ENCODE data around the gene KPNA3. TPM values are rescaled to one million over a fixed set of nuclear protein-coding genes. Genes with fewer than 3 reads are reported as not detected.

The KPNA3 gene
- polyA plus RNA-seq, 1 donor from 2014 or later: 41.7 TPM

DNA sequence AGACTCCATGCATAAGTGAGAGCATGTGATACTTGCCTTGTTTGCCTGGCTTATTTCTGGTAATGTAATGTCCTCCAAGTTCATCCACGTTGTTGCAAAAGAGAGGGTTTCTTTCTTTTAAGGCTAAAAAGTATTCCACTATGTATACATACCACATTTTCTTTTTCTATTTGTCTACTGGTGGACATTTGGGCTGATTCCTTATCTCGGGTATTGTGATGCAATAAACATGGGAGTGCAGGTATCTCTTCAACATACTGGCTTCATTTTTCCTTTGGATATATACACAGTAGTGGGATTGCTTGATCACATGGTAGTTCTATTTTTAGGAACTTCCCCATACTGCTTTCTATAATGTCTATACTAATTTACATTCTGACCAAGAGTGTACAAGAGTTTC is 51.6 kb downstream of the KPNA3 start:
- H3K9me3 ChIP-seq (ENCODE audit: low read length): no peaks in the 10 kb centered on the region
- no peaks in the 10 kb centered on the region for H3K9me2 ChIP-seq (ENCODE audit: insufficient read depth, low read length)
- H3K36me3 ChIP-seq (ENCODE audit: insufficient read depth, low read length): no peaks in the 10 kb centered on the region
- no peak overlapping the region for H3K9ac ChIP-seq (ENCODE audit: low read length)
- H3F3A ChIP-seq (ENCODE audit: insufficient read depth, low read length, poor library complexity, severe bottlenecking): no peaks in the 10 kb centered on the region
- no peak overlapping the region for H2AFZ ChIP-seq (ENCODE audit: low read depth, low read length)
- no peak overlapping the region for H3K4me2 ChIP-seq (ENCODE audit: low read length)
- TF ChIP-seq EZH2 (IDR thresholded peaks at IDR 0.05; ENCODE audit: borderline replicate concordance, insufficient read depth, low read length, poor library complexity, severe bottlenecking) (no peak), SMC3 (conservative IDR thresholded peaks at IDR 0.05; ENCODE audit: poor library complexity) (no peak), TAF1 (IDR thresholded peaks at IDR 0.05; ENCODE audit: low read depth) (no peak), POLR2AphosphoS5 (IDR thresholded peaks at IDR 0.05) (no peak), RAD21 (conservative IDR thresholded peaks at IDR 0.05) (no peak), MXI1 (conservative IDR thresholded peaks at IDR 0.05; ENCODE audit: poor library complexity, severe bottlenecking) (no peak), EP300 (conservative IDR thresholded peaks at IDR 0.05; ENCODE audit: poor library complexity, severe bottlenecking) (no peak)
- TF ChIP-seq, protein P1, sequence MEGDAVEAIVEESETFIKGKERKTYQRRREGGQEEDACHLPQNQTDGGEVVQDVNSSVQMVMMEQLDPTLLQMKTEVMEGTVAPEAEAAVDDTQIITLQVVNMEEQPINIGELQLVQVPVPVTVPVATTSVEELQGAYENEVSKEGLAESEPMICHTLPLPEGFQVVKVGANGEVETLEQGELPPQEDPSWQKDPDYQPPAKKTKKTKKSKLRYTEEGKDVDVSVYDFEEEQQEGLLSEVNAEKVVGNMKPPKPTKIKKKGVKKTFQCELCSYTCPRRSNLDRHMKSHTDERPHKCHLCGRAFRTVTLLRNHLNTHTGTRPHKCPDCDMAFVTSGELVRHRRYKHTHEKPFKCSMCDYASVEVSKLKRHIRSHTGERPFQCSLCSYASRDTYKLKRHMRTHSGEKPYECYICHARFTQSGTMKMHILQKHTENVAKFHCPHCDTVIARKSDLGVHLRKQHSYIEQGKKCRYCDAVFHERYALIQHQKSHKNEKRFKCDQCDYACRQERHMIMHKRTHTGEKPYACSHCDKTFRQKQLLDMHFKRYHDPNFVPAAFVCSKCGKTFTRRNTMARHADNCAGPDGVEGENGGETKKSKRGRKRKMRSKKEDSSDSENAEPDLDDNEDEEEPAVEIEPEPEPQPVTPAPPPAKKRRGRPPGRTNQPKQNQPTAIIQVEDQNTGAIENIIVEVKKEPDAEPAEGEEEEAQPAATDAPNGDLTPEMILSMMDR (IDR thresholded peaks at IDR 0.05; ENCODE audit: poor library complexity, severe bottlenecking): no peak
- TF ChIP-seq, protein P2, sequence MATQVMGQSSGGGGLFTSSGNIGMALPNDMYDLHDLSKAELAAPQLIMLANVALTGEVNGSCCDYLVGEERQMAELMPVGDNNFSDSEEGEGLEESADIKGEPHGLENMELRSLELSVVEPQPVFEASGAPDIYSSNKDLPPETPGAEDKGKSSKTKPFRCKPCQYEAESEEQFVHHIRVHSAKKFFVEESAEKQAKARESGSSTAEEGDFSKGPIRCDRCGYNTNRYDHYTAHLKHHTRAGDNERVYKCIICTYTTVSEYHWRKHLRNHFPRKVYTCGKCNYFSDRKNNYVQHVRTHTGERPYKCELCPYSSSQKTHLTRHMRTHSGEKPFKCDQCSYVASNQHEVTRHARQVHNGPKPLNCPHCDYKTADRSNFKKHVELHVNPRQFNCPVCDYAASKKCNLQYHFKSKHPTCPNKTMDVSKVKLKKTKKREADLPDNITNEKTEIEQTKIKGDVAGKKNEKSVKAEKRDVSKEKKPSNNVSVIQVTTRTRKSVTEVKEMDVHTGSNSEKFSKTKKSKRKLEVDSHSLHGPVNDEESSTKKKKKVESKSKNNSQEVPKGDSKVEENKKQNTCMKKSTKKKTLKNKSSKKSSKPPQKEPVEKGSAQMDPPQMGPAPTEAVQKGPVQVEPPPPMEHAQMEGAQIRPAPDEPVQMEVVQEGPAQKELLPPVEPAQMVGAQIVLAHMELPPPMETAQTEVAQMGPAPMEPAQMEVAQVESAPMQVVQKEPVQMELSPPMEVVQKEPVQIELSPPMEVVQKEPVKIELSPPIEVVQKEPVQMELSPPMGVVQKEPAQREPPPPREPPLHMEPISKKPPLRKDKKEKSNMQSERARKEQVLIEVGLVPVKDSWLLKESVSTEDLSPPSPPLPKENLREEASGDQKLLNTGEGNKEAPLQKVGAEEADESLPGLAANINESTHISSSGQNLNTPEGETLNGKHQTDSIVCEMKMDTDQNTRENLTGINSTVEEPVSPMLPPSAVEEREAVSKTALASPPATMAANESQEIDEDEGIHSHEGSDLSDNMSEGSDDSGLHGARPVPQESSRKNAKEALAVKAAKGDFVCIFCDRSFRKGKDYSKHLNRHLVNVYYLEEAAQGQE (IDR thresholded peaks at IDR 0.05; ENCODE audit: borderline replicate concordance): no peak
- no peak overlapping the region for H3K27ac ChIP-seq (ENCODE audit: low read length)
- no peak overlapping the region for H3K4me3 ChIP-seq (ENCODE audit: low read length)
- H4K20me1 ChIP-seq (ENCODE audit: insufficient read depth): no peaks in the 10 kb centered on the region
- H3K79me2 ChIP-seq (replicated peaks; ENCODE audit: insufficient read depth, low read length): no peaks in the 10 kb centered on the region
- H3K27me3 ChIP-seq (ENCODE audit: insufficient read depth, low read depth, low read length): no peaks in the 10 kb centered on the region

DNA sequence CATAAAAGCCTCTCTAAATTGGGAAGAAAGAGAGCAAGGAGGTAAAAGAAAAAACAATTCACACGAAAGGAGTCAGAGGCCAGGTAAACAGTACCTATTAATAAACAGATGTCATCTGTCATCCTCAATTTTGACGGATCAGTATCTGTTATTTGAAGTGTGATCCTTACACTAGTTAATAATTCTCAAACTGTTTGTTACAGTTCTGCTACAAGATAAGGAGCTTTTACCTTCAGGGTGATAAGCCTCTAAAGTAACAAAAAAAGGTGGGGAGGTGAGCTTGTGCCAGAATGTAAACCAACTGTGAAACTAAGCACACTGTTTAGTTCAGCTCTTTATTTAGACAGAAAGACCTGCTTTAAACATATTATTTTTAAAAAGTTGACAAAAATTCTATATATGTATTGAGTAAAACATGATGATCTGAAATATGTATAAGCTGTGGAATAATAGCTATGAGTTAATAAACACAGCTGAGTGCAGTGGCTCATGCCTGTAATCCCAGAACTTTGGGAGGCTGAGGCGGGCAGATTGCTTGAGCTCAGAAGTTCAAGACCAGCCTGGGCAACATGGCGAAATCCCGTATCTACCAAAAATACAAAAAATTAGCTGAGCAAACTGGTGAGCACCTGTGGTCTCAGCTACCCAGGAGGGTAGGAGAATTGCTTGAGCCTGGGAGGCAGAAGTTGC is 52.8 kb downstream of the KPNA3 start:
- Histone ChIP-seq H3K36me3 (ENCODE audit: insufficient read depth, low read length) (no peaks in the 10 kb centered on the region), H3K4me3 (ENCODE audit: low read length) (no peak overlapping the region), H3K4me2 (ENCODE audit: low read length) (no peak overlapping the region), H3K9ac (ENCODE audit: low read length) (no peak overlapping the region), H3K9me3 (ENCODE audit: low read length) (no peaks in the 10 kb centered on the region), H3K27ac (ENCODE audit: low read length) (no peak overlapping the region), H3K27me3 (ENCODE audit: insufficient read depth, low read depth, low read length) (no peaks in the 10 kb centered on the region), H2AFZ (ENCODE audit: low read depth, low read length) (no peak overlapping the region), H3K9me2 (ENCODE audit: insufficient read depth, low read length) (no peaks in the 10 kb centered on the region), H3K79me2 (replicated peaks; ENCODE audit: insufficient read depth, low read length) (no peaks in the 10 kb centered on the region), H4K20me1 (ENCODE audit: insufficient read depth) (no peaks in the 10 kb centered on the region), H3F3A (ENCODE audit: insufficient read depth, low read length, poor library complexity, severe bottlenecking) (no peaks in the 10 kb centered on the region)
- TF ChIP-seq, protein P2 (IDR thresholded peaks at IDR 0.05; ENCODE audit: borderline replicate concordance): no peak
- TF ChIP-seq RAD21 (conservative IDR thresholded peaks at IDR 0.05) (no peak), EP300 (conservative IDR thresholded peaks at IDR 0.05; ENCODE audit: poor library complexity, severe bottlenecking) (no peak), MXI1 (conservative IDR thresholded peaks at IDR 0.05; ENCODE audit: poor library complexity, severe bottlenecking) (no peak), POLR2AphosphoS5 (IDR thresholded peaks at IDR 0.05) (no peak), TAF1 (IDR thresholded peaks at IDR 0.05; ENCODE audit: low read depth) (no peak)
